PFSK-1 (cell line): ENCODE measurements around the gene TMEM9.

Experiments used
- FOXP2 ChIP-seq: optimal IDR thresholded peaks from 2 replicates; pipeline ENCODE3; 2011; ENCODE audit warnings: borderline replicate concordance, control low read depth, inconsistent platforms; ENCODE audit not compliant: insufficient read depth; ENCODE audit errors: extremely low read length, extremely low read depth
- POLR2AphosphoS5 ChIP-seq: IDR thresholded peaks from 2 replicates; pipeline ENCODE4 v1.6.1; 2012; ENCODE audit warnings: low read depth, mild to moderate bottlenecking, control low read depth, low read length, moderate library complexity
- SIN3A ChIP-seq: IDR thresholded peaks from 2 replicates; pipeline ENCODE4 v1.6.1; 2012; ENCODE audit warnings: mild to moderate bottlenecking, low read length, moderate library complexity, borderline replicate concordance; ENCODE audit not compliant: insufficient read depth
- TAF1 ChIP-seq: IDR thresholded peaks from 2 replicates; pipeline ENCODE4 v1.6.1; 2012; ENCODE audit warnings: low read length, control low read depth, borderline replicate concordance; ENCODE audit not compliant: insufficient read depth
- TF ChIP-seq, protein P1 (sequence below), 2 experiments: IDR thresholded peaks; 2 replicates each; pipeline versions ENCODE4 v1.6.1 to v1.8.0; 2011 to 2012; ENCODE audit warnings: low read depth in 2 of 2, low read length in 2 of 2, control low read depth in 1 of 2, inconsistent platforms in 1 of 2, mild to moderate bottlenecking in 1 of 2, moderate library complexity in 1 of 2; ENCODE audit not compliant: insufficient read depth in 1 of 2

The TMEM9 gene

DNA sequence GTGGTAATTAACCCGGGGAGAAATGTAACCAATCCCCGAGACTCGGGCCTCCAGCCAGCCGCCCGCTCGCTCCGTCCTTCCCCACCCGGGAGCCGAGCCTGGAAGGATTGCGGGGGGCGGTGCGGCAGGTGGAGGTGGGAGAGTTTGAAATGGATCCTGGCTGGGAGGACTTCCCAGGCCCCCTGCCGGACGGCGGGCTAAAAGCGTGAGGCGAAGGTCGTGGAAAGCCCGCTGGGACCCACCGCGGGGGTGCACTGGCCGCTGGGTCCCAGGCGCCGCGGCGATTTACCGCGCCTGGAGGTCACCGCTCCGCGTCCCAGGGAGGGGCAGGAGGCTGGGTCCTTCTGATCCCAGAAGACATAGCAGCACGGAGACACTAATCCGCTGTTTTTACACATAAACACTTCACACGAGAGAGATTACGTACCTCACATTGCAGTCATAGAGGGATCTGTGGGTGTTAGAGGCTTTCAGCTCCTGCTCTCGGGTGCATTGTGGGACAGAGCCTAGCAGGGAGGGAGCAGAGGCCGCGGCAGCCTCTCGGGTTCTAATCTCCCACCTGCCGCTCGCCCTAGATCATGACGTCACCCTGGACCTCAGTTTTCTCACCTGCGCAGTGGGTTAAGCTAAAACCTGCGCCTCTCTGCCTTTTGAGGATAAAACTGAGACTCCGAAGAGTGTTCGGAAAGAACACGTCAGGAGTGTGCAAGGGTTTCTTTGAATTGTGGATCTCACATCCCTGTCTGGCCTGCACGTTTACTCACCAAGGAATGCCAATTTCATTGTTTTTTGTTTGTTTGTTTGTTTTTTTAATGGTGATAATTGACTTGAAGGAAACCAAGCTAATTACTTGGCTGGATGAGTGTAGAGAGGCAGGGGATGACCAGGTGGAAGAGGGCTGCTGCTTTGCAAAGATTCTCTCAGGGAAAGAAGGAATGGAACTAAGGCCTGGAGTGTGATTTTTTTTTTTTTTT lies 17.1 kb upstream of the TMEM9 start:
- TF ChIP-seq POLR2AphosphoS5 (no peak), SIN3A (no peak)

DNA sequence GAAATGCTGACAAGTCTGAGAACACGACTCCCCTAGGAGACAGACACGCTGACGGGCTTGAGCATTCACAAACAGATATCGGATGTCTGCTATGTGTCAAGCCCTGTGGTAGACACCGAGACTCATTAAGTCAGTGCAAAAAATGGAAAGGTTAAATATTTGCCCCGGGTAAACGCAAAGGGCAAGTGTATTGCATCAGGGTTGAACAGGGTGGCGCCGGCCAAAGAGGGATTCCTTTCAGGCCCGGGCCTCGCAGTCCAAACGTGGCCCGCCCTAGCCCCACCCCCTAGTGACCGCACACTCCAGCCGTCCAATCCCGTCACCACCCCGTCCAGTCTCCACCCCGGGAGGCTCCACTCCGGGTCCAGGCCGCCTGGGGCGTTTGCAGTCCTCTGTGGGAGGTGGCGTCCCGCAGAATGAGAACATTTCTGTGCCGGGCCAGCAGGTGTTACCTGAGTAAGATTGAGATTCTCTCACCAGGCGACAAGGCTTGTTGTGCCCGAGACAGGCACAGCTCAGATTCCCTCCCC lies 16.3 kb upstream of the TMEM9 start:
- TF ChIP-seq POLR2AphosphoS5 = peak; percentile 32; the same call in 1 of the 2 replicates
- TF ChIP-seq FOXP2 = peak; percentile 74
- TF ChIP-seq, protein P1, sequence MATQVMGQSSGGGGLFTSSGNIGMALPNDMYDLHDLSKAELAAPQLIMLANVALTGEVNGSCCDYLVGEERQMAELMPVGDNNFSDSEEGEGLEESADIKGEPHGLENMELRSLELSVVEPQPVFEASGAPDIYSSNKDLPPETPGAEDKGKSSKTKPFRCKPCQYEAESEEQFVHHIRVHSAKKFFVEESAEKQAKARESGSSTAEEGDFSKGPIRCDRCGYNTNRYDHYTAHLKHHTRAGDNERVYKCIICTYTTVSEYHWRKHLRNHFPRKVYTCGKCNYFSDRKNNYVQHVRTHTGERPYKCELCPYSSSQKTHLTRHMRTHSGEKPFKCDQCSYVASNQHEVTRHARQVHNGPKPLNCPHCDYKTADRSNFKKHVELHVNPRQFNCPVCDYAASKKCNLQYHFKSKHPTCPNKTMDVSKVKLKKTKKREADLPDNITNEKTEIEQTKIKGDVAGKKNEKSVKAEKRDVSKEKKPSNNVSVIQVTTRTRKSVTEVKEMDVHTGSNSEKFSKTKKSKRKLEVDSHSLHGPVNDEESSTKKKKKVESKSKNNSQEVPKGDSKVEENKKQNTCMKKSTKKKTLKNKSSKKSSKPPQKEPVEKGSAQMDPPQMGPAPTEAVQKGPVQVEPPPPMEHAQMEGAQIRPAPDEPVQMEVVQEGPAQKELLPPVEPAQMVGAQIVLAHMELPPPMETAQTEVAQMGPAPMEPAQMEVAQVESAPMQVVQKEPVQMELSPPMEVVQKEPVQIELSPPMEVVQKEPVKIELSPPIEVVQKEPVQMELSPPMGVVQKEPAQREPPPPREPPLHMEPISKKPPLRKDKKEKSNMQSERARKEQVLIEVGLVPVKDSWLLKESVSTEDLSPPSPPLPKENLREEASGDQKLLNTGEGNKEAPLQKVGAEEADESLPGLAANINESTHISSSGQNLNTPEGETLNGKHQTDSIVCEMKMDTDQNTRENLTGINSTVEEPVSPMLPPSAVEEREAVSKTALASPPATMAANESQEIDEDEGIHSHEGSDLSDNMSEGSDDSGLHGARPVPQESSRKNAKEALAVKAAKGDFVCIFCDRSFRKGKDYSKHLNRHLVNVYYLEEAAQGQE (IDR thresholded peaks at IDR 0.05; ENCODE audit: insufficient read depth in 1 of 2, low read depth in 2 of 2, low read length in 2 of 2) = 0 out of 4 replicates have a peak, but pooled peaks of 1 of the 2 experiments have one; percentile 10
- TF ChIP-seq SIN3A = no peak

DNA sequence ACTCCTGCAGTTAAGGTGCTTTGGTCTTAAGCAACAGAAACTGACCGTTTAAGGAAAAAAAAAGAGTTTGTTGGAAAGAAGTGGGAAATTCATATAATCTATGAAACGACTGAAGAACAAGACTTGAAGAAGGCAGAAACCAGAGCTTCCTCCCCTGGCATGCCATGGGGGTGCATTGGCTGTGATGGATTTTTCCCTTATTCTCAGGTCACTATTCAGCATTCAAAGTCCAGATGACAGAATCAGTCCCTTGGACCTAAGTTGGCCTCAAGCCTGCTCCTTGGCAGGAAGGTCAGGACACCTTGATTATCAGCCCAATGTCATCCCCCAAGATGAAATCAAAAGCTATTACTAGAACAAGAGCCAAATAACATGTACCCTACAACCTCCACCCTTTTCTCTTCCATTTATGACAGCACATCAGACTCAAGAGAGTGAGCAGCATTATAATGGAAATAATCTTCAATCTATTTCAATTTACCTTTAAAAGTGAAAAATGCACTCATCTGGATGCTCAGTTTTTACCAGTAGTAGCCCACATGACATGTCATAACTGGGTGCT lies 15.8 kb upstream of the TMEM9 start:
- no peak for TF ChIP-seq TAF1
- TF ChIP-seq FOXP2 = no peak
- TF ChIP-seq, protein P1 (IDR thresholded peaks at IDR 0.05; ENCODE audit: insufficient read depth in 1 of 2, low read depth in 2 of 2, low read length in 2 of 2) = no peak
- TF ChIP-seq SIN3A = no peak
- TF ChIP-seq POLR2AphosphoS5 = no peak

DNA sequence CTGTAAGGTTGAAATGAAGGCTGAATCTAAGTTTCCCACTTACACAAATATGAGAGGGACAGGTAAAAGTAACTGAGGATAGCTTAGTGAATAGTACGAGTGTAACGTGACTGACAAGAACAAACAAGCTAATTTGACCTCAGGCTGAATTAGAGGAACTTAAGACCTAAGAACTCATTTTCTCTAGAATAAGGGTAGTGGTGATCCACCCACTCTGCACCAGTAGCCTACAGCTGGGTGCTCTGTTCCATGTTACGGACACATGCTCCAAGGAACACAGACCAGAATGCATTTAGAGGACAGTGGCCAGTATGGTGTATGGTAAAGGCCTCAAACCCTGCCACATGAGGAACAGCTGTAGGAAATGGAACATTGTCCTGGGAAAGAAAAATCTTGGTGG lies 14.9 kb upstream of the TMEM9 start:
- TF ChIP-seq POLR2AphosphoS5 = no peak
- no peak for TF ChIP-seq TAF1

DNA sequence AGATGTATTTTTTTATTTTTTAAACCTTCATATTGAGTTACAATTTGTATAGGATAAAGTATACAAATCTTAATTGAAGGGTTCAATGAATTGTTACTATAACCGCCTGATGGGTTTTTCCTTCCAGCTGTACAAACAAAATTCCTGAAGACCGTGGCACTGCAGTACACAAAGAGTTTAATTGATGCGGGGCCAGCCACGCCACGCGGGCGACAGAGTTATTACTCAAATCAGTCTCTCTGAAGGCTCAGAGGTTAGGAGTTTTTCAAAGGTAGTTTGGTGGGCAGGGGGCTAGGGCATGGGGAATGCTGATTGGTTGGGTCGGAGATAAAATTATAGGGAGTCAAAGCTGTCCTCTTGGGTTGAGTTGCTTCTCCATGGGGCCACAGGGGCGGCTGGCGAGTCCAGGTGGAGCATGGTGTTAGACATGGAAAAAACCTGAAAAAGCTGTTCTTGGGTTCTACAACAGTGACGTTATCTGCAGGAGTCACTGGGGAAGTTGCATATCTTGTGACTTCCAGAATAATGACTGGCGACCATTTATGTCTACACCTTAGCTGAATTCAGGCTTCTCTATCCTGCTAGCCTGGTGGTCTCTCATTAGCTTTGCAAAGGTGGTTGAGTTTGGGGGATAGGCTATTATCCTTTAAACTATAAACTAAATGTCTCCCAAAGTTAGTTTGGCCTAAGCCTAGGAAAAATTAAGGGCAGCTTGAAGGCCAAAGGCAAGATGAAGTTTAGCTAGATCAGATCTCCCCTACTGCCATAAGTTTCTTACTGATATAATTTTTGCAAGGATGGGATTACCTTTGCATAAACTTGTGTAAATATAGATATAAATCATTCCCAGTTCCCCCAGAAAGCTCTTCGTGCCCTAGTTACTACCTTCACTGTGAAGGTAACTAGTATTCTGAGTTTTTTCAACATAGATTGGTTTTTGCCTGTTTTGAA lies 13.0 kb upstream of the TMEM9 start:
- TF ChIP-seq SIN3A (no peak), POLR2AphosphoS5 (no peak), TAF1 (no peak), FOXP2 (no peak)
- TF ChIP-seq, protein P1 (IDR thresholded peaks at IDR 0.05; ENCODE audit: insufficient read depth in 1 of 2, low read depth in 2 of 2, low read length in 2 of 2) = no peak
